SU-DHL-6 (cell line): ENCODE data around the gene CHCHD3.

Experiments used
- H2AFZ ChIP-seq: fragments of 200-600 bp; sonication (generic); 2 replicates; pipeline ENCODE4 v1.6.1; 2014; ENCODE audit warnings: low read depth, mild to moderate bottlenecking, moderate library complexity, mixed read lengths, antibody characterized with exemption, low read length; ENCODE audit not compliant: severe bottlenecking
- H3F3A ChIP-seq: fragments of 200-600 bp; shearing (Covaris generic); 2 replicates; pipeline ENCODE4 v1.6.0; 2016; ENCODE audit warnings: antibody characterized with exemption, mild to moderate bottlenecking; ENCODE audit not compliant: insufficient read depth
- H3K27ac ChIP-seq: fragments of 200-600 bp; sonication (generic); 2 replicates; pipeline ENCODE4 v1.5.1; 2016; ENCODE audit warnings: low read depth, mild to moderate bottlenecking, low read length, moderate library complexity, mixed read lengths
- H3K27me3 ChIP-seq: fragments of 200-600 bp; sonication (generic), shearing (Covaris generic); 2 replicates; pipeline ENCODE4 v1.6.0; 2014; ENCODE audit warnings: mild to moderate bottlenecking, low read length
- H3K36me3 ChIP-seq: fragments of 200-600 bp; sonication (generic); 2 replicates; pipeline ENCODE4 v1.6.1; 2014; ENCODE audit warnings: mild to moderate bottlenecking, low read length, mixed read lengths
- H3K4me2 ChIP-seq: fragments of 300-600, 200-600 bp; shearing (Covaris generic), sonication (generic); 2 replicates; pipeline ENCODE4 v1.6.0; 2014; ENCODE audit warnings: low read length, low read depth, mild to moderate bottlenecking; ENCODE audit not compliant: poor library complexity, severe bottlenecking
- H3K4me3 ChIP-seq: fragments of 200-600 bp; sonication (generic); 2 replicates; pipeline ENCODE4 v1.5.1; 2014; ENCODE audit warnings: antibody characterized with exemption, low read length, mild to moderate bottlenecking, mixed read lengths; ENCODE audit not compliant: insufficient read depth, poor library complexity, severe bottlenecking
- H3K79me2 ChIP-seq: fragments of 200-600 bp; sonication (generic); 2 replicates; pipeline ENCODE4 v1.6.1; 2014; ENCODE audit warnings: mild to moderate bottlenecking, low read length, moderate library complexity; ENCODE audit not compliant: insufficient read depth
- H3K9ac ChIP-seq: fragments of 200-600 bp; sonication (generic); 2 replicates; pipeline ENCODE4 v1.7.0; 2014; ENCODE audit warnings: mild to moderate bottlenecking, low read length
- H3K9me2 ChIP-seq: fragments of 200-600 bp; sonication (generic); replicated peaks from 2 replicates; pipeline ENCODE4 v1.6.1; 2014; ENCODE audit warnings: low read length; ENCODE audit not compliant: insufficient read depth
- H3K9me3 ChIP-seq: fragments of 200-600 bp; sonication (generic); 2 replicates; pipeline ENCODE4 v1.6.1; 2014; ENCODE audit warnings: low read length, mixed read lengths; ENCODE audit not compliant: insufficient read depth
- H4K20me1 ChIP-seq: fragments of 200-600 bp; sonication (generic); 2 replicates; pipeline ENCODE4 v1.6.1; 2014; ENCODE audit warnings: low read depth, mild to moderate bottlenecking, antibody characterized with exemption, low read length, moderate library complexity, mixed read lengths
- EZH2phosphoT487 ChIP-seq: fragments of 200-600 bp; sonication (generic), shearing (Covaris generic); conservative IDR thresholded peaks from 2 replicates; pipeline ENCODE4 v1.6.1; 2018; ENCODE audit warnings: mild to moderate bottlenecking, antibody characterized with exemption, low read length, moderate library complexity, mixed read lengths
- TF ChIP-seq, protein P1 (sequence below): fragments of 200-600 bp; sonication (generic); IDR thresholded peaks from one replicate; pipeline ENCODE4 v1.5.1; 2017; ENCODE audit warnings: antibody characterized with exemption, mild to moderate bottlenecking, low read length, moderate library complexity; ENCODE audit not compliant: insufficient read depth, poor library complexity, severe bottlenecking

The CHCHD3 gene

DNA sequence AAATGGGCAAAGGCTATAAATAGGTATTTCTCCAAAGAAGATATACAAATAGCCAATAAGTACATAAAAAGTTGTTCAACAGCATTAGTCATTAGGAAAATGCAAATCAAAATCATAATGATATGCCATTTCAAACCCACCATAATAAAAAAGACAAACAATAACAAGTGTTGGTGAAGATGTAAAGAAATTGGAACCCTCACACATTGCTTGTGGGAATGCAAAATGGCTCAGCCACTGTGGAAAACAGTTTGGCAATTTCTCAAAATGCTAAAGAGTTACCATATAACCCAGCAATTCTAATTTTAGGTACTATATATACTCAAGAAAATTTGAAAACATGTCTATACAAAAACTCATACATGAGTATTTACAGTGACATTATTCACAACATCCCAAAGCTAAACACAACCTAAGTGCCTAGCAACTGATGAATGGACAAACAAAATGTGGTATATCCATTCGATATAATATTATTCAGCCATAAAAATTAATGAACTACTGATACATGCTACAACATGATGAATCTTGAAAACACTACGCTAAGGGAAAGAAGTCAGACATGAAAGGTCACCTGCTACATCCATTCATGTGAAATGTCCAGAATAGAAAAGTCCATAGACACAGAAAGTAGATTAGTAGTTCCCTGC, 55.6 kb downstream of the CHCHD3 start:
- H3K9me2 ChIP-seq, result no peaks in the 10 kb centered on the region
- no peak overlapping the region for H3K4me3 ChIP-seq
- no peak overlapping the region for H2AFZ ChIP-seq
- no peaks in the 10 kb centered on the region; the same call in 1 of the 2 replicates for H3K9me3 ChIP-seq
- no peaks in the 10 kb centered on the region for H3K27me3 ChIP-seq
- H3K36me3 ChIP-seq, result peaks cover 7% of the 10 kb centered on the region
- H3F3A ChIP-seq, result no peaks in the 10 kb centered on the region
- H3K4me2 ChIP-seq, result no peak overlapping the region
- no peak overlapping the region for H3K27ac ChIP-seq
- no peaks in the 10 kb centered on the region for H4K20me1 ChIP-seq
- TF ChIP-seq EZH2phosphoT487, result no peak
- TF ChIP-seq, protein P1, sequence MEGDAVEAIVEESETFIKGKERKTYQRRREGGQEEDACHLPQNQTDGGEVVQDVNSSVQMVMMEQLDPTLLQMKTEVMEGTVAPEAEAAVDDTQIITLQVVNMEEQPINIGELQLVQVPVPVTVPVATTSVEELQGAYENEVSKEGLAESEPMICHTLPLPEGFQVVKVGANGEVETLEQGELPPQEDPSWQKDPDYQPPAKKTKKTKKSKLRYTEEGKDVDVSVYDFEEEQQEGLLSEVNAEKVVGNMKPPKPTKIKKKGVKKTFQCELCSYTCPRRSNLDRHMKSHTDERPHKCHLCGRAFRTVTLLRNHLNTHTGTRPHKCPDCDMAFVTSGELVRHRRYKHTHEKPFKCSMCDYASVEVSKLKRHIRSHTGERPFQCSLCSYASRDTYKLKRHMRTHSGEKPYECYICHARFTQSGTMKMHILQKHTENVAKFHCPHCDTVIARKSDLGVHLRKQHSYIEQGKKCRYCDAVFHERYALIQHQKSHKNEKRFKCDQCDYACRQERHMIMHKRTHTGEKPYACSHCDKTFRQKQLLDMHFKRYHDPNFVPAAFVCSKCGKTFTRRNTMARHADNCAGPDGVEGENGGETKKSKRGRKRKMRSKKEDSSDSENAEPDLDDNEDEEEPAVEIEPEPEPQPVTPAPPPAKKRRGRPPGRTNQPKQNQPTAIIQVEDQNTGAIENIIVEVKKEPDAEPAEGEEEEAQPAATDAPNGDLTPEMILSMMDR, result no peak
- peaks cover 8% of the 10 kb centered on the region for H3K79me2 ChIP-seq
- H3K9ac ChIP-seq, result no peak overlapping the region

DNA sequence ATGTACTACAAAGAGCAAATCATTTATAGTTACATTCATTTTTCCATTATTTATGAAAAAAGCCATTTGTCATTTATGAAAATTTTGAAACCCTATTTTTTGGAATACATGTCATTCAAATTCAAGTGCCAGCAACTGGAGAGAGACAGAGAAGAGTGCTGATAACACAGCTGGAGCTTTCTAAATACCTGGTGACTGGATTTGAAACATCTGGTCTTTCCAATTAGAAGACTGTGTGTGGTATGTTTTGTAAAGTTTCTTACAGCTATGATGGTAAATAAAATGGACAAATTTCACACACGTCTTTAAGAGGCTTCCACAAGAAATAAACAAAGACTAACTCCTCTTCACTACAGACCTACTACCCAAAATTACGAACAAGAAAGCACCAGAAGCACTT, 56.8 kb downstream of the CHCHD3 start:
- Histone ChIP-seq H2AFZ (no peak overlapping the region), H3K4me2 (no peak overlapping the region), H3K79me2 (peaks cover 8% of the 10 kb centered on the region), H3F3A (no peaks in the 10 kb centered on the region), H3K4me3 (no peak overlapping the region), H4K20me1 (no peaks in the 10 kb centered on the region), H3K36me3 (peaks cover 7% of the 10 kb centered on the region), H3K27ac (no peak overlapping the region), H3K27me3 (no peaks in the 10 kb centered on the region), H3K9me2 (no peaks in the 10 kb centered on the region), H3K9me3 (no peaks in the 10 kb centered on the region; the same call in 1 of the 2 replicates), H3K9ac (no peak overlapping the region)
- no peak for TF ChIP-seq EZH2phosphoT487
- TF ChIP-seq, protein P1, result no peak

DNA sequence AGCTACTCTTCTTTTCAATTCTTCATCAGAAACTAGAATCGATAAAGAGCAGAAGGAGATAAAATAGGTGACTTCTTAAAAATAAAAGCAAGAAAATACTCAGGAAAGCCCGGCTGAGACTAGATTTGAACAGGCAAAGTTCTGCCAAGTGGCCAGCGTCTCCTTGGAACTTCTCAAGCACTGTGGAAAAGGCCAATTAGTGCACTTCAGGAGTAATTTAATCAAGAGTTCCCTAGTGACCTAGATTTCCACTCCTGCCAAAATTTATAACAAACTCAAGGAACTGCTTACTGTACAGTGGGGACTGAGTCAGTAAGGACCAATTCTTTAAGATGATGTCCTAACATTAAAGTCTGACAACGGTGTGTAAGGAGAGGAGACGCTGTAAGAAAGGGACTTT, 57.3 kb downstream of the CHCHD3 start:
- Histone ChIP-seq H4K20me1 (no peaks in the 10 kb centered on the region), H3K36me3 (peaks cover 7% of the 10 kb centered on the region), H3K4me3 (no peak overlapping the region), H3K9ac (no peak overlapping the region), H3K9me3 (no peaks in the 10 kb centered on the region; the same call in 1 of the 2 replicates), H3K4me2 (no peak overlapping the region), H3K9me2 (no peaks in the 10 kb centered on the region), H3K79me2 (peaks cover 8% of the 10 kb centered on the region), H3K27ac (no peak overlapping the region), H3K27me3 (no peaks in the 10 kb centered on the region), H3F3A (no peaks in the 10 kb centered on the region), H2AFZ (no peak overlapping the region)
- TF ChIP-seq, protein P1, result no peak
- no peak for TF ChIP-seq EZH2phosphoT487
